Activated naive CD4-positive, alpha-beta T cell treated with anti-CD3 and anti-CD28 coated beads, Interleukin-2, amount 50 U/mL, for 72 hours (primary cell): ENCODE measurements around the gene RAD51C. TPM values are rescaled to one million over a fixed set of nuclear protein-coding genes. Genes with fewer than 3 reads are reported as not detected.
"Not testable (repeated sequence)": the region's sequence is repeated elsewhere in the genome, so short reads cannot be mapped to it uniquely, and the experiment has no call there.

Source experiments
- ATAC-seq, 2 donors: fragments of 150-1000 bp; cut with Tn5 transposase; 2 replicates each; pipeline ENCODE4 v1.10.0; 2021; ENCODE audit warnings: mild to moderate bottlenecking in 2 of 2, moderate library complexity in 2 of 2
- DNase-seq, 2 donors: peaks; one replicate each; pipeline ENCODE4 v3.0.0; 2021 to 2022; ENCODE audit warnings: low spot score in 2 of 2
- H3K27ac Mint-ChIP-seq, 2 donors: one replicate each; pipeline ENCODE4 v1.8.0; 2022; ENCODE audit warnings: mild to moderate bottlenecking in 2 of 2, mixed read lengths in 2 of 2
- H3K36me3 Mint-ChIP-seq, 2 donors: one replicate each; pipeline ENCODE4 v1.8.0; 2022; ENCODE audit warnings: mixed read lengths in 2 of 2
- H3K9me3 Mint-ChIP-seq, 2 donors: one replicate each; pipeline ENCODE4 v1.8.0; 2022; ENCODE audit warnings: mixed read lengths in 2 of 2
- total RNA-seq, 2 donors: library from RNA; stranded (reverse); gene quantifications; one replicate each; pipeline ENCODE4 v1.2.3, GENCODE V29; 2022

The RAD51C gene
- total RNA-seq, 2 donors from 2014 or later: 73.7 to 85.5 TPM

DNA sequence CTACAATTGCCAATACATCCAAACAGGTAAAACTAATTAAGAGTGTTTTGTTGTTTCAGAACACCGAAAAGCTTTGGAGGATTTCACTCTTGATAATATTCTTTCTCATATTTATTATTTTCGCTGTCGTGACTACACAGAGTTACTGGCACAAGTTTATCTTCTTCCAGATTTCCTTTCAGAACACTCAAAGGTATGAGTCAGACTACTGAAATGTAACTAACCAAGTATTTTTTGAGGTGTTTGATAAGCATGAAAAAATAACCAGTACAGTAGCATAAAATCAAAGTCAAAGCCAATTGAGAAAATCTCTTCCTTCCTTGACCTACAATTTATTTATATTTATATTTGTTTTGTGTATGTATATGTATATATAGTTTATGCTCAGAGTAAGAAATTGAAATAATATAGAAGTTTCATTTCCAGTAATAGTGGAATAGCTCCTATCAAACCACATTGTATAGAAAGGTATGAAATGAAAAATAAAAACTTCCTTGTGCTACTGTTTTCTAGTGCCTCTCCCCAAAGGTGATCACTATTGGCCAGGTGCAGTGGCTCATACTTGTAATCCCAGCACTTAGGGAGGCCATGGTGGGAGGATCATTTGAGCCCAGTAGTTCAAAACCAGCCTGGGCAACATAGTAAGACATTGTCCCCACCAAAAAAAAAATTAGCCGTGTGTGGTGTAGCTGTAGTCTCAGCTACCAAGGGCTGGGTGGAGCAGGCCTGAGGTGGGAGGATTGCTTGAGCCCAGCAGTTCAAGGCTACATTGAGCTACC lies 10.9 kb downstream of the RAD51C start:
- Mint-ChIP-seq H3K36me3 (peaks cover 0 to 38% of the 10 kb centered on the region in 2 donors), H3K9me3 (no peaks in the 10 kb centered on the region), H3K27ac (peak overlapping the region in 1 of 2 donors; percentile 90)
- peak in 1 of 2 donors; percentile 13 for DNase-seq
- peak in 1 of 2 donors; percentile 76 for ATAC-seq

DNA sequence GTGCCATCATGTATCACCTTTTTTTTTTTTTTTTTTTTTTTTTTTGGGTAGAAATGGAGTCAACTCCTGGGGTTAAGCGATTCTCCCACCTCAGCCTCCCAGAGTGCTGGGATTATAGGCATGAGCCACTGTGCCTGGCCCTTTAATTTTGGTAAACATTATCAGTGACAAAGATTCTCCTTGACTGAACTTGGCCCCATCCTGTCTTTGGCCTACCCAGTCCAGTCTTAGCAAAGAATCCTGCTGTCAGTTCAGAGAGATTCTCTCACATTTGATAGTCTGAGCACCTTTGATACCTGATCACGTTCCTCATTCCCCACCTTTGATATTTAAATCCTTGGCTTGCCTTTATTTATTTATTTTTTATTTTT lies 11.5 kb downstream of the RAD51C start:
- no peak for ATAC-seq
- Mint-ChIP-seq H3K27ac (peak overlapping the region in 1 of 2 donors; percentile 90), H3K36me3 (peaks cover 0 to 38% of the 10 kb centered on the region in 2 donors), H3K9me3 (no peaks in the 10 kb centered on the region)
- no peak for DNase-seq

DNA sequence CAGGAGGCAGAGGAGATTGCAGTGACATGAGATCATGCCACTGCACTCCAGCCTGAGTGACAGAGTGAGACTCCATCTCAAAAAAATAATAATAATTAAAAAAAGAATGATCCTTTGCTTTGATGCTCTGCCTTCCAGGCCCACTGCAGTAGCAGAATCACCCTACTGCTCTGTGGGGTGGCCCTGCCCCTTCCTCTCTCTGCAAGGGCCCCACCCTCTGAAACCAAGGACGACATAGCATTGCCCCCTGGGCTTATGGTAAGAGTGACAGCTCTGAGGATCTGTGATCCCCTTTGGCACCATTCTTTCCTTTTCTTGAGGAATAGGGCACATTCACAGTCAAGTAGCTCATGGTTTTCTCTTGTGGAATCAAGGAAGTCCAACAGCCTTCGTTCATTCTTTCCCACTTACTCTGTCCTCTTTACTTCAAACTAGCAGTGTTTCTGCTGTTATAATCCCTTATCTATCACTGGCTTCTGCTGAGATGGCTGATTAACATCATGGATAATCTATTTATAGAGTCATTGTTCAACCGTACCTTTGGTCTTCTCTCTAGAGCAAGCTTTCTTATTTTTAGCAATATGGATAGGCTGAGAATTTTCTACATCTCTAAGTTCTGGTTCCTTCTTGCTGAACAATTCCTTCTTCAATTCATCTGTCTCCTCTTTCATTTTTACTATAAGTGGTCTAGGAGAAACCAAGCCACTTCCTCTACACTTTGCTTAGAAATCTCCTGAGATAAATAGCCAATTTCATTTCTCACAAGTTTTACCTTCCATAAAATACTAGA lies 14.1 kb downstream of the RAD51C start:
- peak in 1 of 2 donors; percentile 18 for ATAC-seq

DNA sequence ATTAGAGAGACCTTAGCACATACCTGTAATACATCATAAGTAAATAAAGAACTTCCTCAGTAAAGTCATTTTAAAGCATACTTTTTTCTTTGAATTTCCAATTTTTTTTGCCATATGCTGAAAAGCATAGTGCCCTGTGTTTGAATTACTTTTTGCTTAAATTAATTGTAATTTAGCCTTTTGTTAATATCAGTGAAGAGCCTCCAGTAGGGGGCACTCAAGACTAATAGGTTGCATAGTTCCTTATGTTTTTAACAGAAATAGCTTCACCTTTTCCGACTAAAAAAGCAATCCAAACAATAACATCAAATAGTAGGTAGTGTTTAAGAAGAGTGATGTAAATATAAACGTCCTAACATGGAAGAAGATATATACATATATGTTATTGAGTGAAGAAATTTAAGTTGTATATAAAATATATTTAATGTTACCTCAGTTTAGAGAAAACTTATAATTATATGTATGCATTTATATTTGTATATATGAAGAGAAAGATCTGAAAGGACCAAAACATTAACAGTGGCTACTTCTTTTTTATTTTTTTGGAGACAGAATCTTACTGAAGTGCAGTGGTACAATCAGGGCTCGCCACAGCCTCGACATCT lies 18.6 kb downstream of the RAD51C start:
- ATAC-seq (no peak), DNase-seq (peak in 1 of 2 donors; percentile 55)
- no peak overlapping the region for H3K27ac Mint-ChIP-seq
- H3K9me3 Mint-ChIP-seq: no peaks in the 10 kb centered on the region
- H3K36me3 Mint-ChIP-seq: peaks cover 9 to 18% of the 10 kb centered on the region in 2 donors

More for the DNA sequence above, 14.1 kb downstream of the RAD51C start:
- Mint-ChIP-seq H3K36me3 (peaks cover 9 to 41% of the 10 kb centered on the region in 2 donors), H3K9me3 (no peaks in the 10 kb centered on the region), H3K27ac (peak overlapping the region; percentile 8 to 33)
- DNase-seq: no peak

DNA sequence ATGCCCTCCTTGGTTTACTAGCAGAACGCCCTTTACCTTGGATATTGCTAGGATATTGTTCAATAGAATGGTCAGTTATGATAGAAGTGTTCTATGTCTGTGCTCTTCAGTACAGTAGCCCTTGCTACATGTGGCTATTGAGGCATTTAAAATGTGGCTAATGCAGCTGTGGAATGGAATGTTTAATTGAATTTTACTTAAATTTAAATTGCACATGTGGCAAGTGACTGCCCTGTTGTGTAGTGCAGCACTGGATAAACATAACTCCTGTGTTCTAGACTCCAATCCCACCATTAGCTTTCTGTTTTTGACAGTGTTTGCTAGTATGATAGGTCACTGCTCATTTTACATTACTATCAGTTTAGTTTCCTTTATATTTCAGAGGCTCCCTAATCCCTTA lies 29.9 kb downstream of the RAD51C start:
- DNase-seq (no peak), ATAC-seq (no peak)
- no peaks in the 10 kb centered on the region for H3K9me3 Mint-ChIP-seq
- no peaks in the 10 kb centered on the region for H3K36me3 Mint-ChIP-seq
- H3K27ac Mint-ChIP-seq: no peak overlapping the region

DNA sequence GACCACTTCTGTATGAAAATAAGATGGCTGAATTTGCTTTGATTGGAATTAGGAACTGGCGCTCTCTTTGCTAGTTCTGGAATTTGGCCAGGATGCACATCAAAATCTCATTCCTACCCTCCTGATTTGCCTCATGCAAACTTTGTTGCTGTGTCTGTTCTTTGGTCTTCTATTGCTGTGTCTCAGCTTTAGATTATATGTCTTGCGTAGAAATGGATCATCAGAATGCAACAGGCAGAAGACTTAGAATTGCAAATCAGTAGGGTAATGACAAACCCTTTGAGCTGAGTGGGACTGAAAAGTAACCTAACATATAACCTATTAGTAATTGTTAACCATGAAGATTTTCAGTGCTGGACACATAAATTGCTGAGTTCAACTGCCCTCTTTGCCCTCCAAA lies 30.3 kb downstream of the RAD51C start:
- Mint-ChIP-seq H3K36me3 (no peaks in the 10 kb centered on the region), H3K9me3 (no peaks in the 10 kb centered on the region), H3K27ac (no peak overlapping the region)
- DNase-seq (no peak), ATAC-seq (no peak)

DNA sequence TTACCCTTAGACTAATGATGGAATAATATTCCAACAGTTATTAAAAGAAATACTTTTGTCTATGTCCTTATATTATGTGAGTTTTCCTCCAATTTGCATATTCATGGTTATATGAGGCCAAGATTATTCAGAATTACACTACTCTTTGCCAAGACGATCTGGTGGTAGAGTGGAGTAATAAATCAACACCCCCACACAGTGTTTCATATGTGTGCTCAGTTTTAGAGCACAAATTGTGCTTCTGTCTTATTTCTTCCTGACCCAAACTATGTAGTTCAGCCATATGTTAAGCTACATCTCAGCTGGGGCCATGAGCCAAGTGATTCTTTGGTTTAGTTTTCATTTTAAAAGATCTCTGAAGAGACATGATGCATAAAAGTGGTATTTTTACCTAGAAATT lies 36.4 kb downstream of the RAD51C start:
- ATAC-seq (no peak), DNase-seq (no peak)
- Mint-ChIP-seq H3K36me3 (no peaks in the 10 kb centered on the region), H3K27ac (no peak overlapping the region), H3K9me3 (no peaks in the 10 kb centered on the region)

DNA sequence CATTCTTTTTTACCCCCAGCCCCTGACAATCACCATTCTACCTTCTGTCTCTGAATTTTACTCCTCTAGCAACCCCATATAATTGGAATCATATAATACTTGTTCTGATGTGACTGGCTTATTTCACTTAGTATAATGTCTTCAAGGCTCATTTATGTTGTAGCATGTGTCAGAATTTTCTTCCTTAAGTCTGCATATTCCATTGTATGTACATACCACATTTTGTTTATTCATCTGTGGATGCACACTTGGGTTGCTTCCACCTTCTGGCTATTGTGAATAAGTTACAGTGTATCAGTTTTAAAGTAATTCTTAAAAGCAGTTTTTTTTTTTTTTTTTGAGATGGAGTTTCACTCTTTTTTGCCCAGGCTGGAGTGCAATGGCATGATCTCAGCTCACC lies 38.5 kb downstream of the RAD51C start:
- ATAC-seq (no peak), DNase-seq (no peak)
- H3K36me3 Mint-ChIP-seq: no peaks in the 10 kb centered on the region
- no peak overlapping the region for H3K27ac Mint-ChIP-seq
- H3K9me3 Mint-ChIP-seq: no peaks in the 10 kb centered on the region

DNA sequence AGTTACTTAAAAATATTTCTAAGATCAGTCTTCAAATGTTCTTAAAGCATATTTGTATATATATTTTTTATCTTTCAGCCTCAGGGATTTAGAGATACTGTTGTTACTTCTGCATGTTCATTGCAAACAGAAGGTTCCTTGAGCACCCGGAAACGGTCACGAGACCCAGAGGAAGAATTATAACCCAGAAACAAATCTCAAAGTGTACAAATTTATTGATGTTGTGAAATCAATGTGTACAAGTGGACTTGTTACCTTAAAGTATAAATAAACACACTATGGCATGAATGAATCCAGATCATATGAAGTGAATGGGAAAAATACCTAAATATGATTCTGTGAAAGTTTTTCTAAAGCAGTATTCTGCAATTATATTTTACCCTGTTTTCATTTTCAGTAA lies 41.6 kb downstream of the RAD51C start:
- no peak overlapping the region for H3K27ac Mint-ChIP-seq
- H3K36me3 Mint-ChIP-seq: no peaks in the 10 kb centered on the region
- ATAC-seq (no peak), DNase-seq (no peak)
- H3K9me3 Mint-ChIP-seq: no peaks in the 10 kb centered on the region

DNA sequence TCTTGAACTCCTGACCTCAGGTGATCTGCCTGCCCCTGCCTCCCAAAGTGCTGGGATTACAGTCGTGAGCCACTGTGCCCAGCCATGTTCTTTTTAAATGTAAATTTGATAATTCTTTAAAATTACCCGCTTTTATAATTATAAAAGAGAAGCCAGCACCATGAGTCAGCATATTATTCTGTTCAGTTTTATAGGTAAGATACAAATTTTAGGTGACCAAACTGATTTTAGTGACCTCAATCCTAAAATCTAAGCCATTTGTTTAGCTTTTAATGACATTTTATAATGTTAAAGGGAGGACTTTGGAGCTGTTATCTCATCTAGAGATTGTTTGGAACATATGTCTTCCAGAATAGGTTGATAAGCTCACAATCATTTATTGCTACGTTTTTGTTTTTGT lies 42.4 kb downstream of the RAD51C start:
- ATAC-seq: no peak
- H3K36me3 Mint-ChIP-seq: no peaks in the 10 kb centered on the region
- DNase-seq: no peak
- H3K27ac Mint-ChIP-seq: peak overlapping the region in 1 of 2 donors; percentile 7
- no peaks in the 10 kb centered on the region for H3K9me3 Mint-ChIP-seq

DNA sequence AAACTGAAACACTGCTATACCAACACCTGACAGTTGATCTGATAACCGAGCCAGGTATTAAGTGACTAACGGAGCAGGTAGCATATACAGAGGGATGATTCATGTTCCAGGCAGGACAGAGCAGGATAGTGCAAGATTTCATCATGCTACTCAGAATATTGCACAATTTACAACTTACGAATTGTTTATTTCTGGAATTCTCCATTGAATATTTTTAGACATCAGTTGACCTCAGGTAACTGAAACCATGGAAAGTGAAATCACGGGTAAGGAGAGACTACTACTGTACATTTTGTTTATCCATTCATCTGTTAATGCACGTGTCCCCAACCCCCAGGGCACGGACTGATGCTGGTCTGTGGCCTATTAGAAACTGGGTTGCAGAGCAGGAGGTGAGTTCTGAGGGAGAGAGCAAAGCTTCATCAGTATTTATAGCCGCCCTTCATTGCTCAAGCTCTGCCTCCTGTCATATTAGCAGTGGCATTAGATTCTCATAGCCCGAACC lies 48.8 kb downstream of the RAD51C start:
- H3K27ac Mint-ChIP-seq: no peak overlapping the region
- H3K9me3 Mint-ChIP-seq: no peaks in the 10 kb centered on the region
- no peaks in the 10 kb centered on the region for H3K36me3 Mint-ChIP-seq
- no peak for ATAC-seq
- DNase-seq: no peak

DNA sequence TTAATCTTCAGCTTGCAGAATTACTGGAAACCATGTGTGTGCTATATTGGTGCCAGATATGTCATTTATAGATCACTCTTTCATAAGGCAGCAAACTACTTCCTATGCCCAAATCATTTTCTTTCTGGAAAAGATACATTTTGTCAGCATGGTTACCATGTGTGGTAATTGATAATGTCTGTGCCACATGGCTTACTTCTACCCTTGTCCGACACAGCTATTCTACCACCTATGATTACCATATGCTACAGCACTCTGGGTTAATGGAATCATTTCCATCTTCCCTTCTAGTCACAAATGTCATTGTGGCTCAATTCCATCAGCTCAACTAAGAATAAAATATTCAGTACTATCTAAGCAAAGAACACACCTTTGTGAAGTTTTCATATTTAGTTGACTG lies 55.3 kb downstream of the RAD51C start:
- ATAC-seq (no peak), DNase-seq (no peak)
- Mint-ChIP-seq H3K27ac (no peak overlapping the region), H3K9me3 (no peaks in the 10 kb centered on the region), H3K36me3 (no peaks in the 10 kb centered on the region)

DNA sequence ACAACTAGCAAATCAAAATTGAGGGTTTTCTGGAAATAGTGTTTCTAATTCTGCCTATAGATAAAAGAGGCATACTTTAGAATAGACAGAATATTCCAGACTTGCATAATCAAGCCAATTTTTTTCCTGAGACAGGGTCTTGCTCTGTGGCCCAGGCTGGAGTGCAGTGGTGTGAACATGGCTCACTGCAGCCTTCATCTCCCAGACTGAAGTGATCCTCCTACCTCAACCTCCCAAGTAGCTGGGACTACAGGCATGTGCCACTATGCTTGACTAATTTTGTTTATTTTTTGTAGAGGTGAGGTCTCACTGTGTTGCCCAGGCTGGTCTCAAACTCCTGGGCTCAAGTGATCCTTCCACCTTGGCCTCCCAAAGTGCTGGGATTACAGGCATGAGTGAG lies 57.2 kb downstream of the RAD51C start:
- not testable (repeated sequence) for ATAC-seq, H3K27ac Mint-ChIP-seq, H3K9me3 Mint-ChIP-seq, DNase-seq, H3K36me3 Mint-ChIP-seq

DNA sequence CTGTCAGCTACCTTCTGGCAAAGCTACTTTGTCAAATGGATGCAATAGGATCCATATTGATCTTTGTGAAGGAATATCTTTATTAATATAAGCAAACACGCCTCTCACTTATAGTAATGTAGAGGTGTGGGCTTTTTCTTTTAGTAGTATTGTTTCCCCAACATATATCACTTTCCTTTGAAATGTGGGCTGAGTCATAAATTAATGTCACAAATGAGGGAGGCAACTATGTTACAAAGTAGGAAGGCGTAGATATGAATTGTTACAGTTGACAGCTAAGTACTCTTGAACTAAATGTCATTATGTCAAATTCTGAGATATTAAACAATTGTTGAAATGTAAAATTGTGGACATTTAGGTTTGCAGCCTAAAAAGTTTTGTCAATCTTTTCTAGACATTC lies 60.6 kb downstream of the RAD51C start:
- Mint-ChIP-seq H3K36me3 (peaks cover 7% of the 10 kb centered on the region in 2 donors), H3K27ac (no peak overlapping the region), H3K9me3 (no peaks in the 10 kb centered on the region)
- no peak for ATAC-seq
- DNase-seq: no peak

DNA sequence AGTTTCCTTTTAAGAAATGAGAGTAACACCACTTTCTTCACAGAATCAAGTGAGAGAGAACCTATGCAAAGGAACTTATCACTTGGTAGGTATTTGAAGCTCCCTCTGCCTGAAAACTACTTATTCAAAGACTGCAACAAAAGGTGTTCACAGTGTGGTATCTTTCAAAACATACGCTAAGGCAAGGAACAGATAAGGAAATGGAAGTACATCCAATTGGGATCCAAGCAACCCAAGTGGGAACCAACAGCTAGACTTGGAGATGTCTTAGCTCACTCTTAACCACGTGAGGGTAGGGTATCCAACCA lies 62.8 kb downstream of the RAD51C start:
- peak in 1 of 2 donors; percentile 13 for ATAC-seq
- no peaks in the 10 kb centered on the region for H3K9me3 Mint-ChIP-seq
- no peak overlapping the region for H3K27ac Mint-ChIP-seq
- no peak for DNase-seq
- peaks cover 7% of the 10 kb centered on the region in 2 donors for H3K36me3 Mint-ChIP-seq

DNA sequence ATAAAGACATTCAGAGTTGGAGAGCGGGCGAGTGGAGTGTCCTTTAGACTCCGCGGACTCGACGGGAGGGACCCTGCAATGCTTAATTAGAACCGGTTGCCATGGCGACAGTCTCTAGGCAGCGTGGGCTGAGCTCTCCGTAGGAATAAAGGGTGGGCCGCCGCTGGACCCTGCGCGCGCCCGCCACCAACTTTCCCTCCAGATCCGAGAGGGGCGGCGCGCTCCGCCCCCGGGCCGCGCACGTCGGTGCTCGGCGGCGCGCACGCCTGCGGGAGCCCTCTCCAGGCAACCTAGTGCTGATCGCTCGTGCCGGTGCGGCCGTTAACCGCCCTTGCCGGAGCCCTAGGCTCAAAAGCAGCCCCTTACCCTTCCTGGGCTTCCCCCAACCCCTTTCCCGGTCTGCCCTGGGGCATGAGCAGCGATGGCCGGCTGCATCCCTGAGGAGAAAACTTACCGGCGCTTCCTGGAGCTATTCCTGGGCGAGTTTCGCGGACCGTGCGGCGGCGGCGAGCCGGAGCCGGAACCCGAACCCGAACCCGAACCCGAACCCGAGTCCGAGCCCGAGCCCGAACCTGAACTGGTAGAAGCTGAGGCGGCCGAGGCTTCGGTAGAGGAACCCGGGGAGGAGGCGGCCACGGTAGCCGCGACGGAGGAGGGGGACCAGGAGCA lies 63.3 kb downstream of the RAD51C start, which contains the start of gene PPM1E:
Gene PPM1E, plus strand, starts transcription at position 278 of the 669 bp plus-strand sequence.
- Mint-ChIP-seq H3K36me3 (peaks cover 7% of the 10 kb centered on the region in 2 donors), H3K27ac (peak within 1 kb of the TSS in 1 of 2 donors; percentile 95), H3K9me3 (no peaks in the 10 kb centered on the region)
- peak in 1 of 2 donors; percentile 51 for DNase-seq
- peak; percentile 84 to 88 for ATAC-seq
